ENCODE data around the gene CLINT1.

The CLINT1 gene

GRCh38 chr5:157877821-157878220 lies 18.9 kb upstream of the CLINT1 start:
- Histone ChIP-seq H3K27ac (no peak overlapping the region), H3K4me1 (no peaks in the 10 kb centered on the region), H3K36me3 (ENCODE audit: control insufficient read depth, insufficient read depth, low read length) (no peaks in the 10 kb centered on the region), H3K4me2 (ENCODE audit: low read length) (no peak overlapping the region), H3K9me3 (ENCODE audit: control insufficient read depth, low read length) (no peaks in the 10 kb centered on the region), H2AFZ (no peak overlapping the region), H3K9ac (no peak overlapping the region), H3K4me3 (ENCODE audit: low read depth, low read length) (no peak overlapping the region), H3K79me2 (no peaks in the 10 kb centered on the region), H3K27me3 (ENCODE audit: control insufficient read depth, insufficient read depth, low read length) (no peaks in the 10 kb centered on the region)
- no peak for TF ChIP-seq CTCF (IDR thresholded peaks at IDR 0.05)

- Histone ChIP-seq H3K4me2 (ENCODE audit: low read length) (no peak overlapping the region), H3K9ac (no peak overlapping the region), H3K9me3 (ENCODE audit: control insufficient read depth, low read length) (no peaks in the 10 kb centered on the region), H3K36me3 (ENCODE audit: control insufficient read depth, insufficient read depth, low read length) (no peaks in the 10 kb centered on the region), H3K79me2 (no peaks in the 10 kb centered on the region), H3K27me3 (ENCODE audit: control insufficient read depth, insufficient read depth, low read length) (no peaks in the 10 kb centered on the region), H2AFZ (no peak overlapping the region), H3K4me3 (ENCODE audit: low read depth, low read length) (no peak overlapping the region), H3K4me1 (peaks cover 2% of the 10 kb centered on the region), H3K27ac (no peak overlapping the region)
- no peak for TF ChIP-seq CTCF (IDR thresholded peaks at IDR 0.05)
These were observed 15.9 kb upstream of the CLINT1 start for GRCh38 chr5:157874861-157875260.

GRCh38 chr5:157870837-157871834 lies 12.2 kb upstream of the CLINT1 start:
- no peaks in the 10 kb centered on the region for H3K27me3 ChIP-seq (ENCODE audit: control insufficient read depth, insufficient read depth, low read length)
- H3K4me3 ChIP-seq (ENCODE audit: low read depth, low read length): no peak overlapping the region
- H3K4me2 ChIP-seq (ENCODE audit: low read length): no peak overlapping the region
- H3K4me1 ChIP-seq: peaks cover 2% of the 10 kb centered on the region
- H3K9me3 ChIP-seq (ENCODE audit: control insufficient read depth, low read length): no peaks in the 10 kb centered on the region
- H2AFZ ChIP-seq: peak overlapping the region; percentile 14
- no peak overlapping the region for H3K27ac ChIP-seq
- no peak for TF ChIP-seq CTCF (IDR thresholded peaks at IDR 0.05)
- no peaks in the 10 kb centered on the region for H3K36me3 ChIP-seq (ENCODE audit: control insufficient read depth, insufficient read depth, low read length)
- no peak overlapping the region for H3K9ac ChIP-seq
- H3K79me2 ChIP-seq: no peaks in the 10 kb centered on the region

DNA sequence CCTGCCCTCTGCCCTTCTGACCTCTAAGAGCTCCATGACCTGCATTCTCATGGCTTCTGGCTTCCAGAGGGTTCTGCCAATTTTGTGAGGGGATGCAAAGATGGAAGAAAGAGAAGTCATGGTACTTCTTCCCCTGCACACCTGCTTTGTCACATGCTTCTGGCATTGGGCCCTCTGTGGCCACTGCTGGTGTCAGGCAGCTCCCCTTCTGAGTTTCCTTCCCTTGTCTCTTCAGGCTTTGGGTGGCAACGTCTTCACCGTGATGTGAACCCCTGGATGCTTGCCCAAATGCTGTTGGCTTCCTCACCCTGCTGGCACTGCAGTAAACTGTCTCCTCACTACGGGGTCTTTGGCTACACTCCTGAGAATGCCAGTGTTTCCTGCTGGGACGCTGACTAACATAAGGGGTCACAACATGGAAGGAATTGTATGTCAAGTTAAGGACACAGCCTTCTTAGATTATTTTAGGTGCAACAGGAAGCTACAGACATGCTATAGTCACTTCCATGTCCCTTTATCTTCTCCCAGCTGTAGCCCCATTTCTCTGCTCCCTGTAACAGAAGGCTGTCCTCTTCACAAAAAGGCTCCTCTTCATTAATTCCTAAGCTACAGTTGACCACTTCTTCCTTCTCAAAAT lies 8.9 kb upstream of the CLINT1 start:
- Histone ChIP-seq H3K9me3 (ENCODE audit: control insufficient read depth, low read length) (no peaks in the 10 kb centered on the region), H3K4me2 (ENCODE audit: low read length) (no peak overlapping the region), H3K79me2 (no peaks in the 10 kb centered on the region), H3K27ac (no peak overlapping the region), H2AFZ (no peak overlapping the region), H3K4me1 (peaks cover 2% of the 10 kb centered on the region), H3K9ac (no peak overlapping the region), H3K4me3 (ENCODE audit: low read depth, low read length) (no peak overlapping the region), H3K36me3 (ENCODE audit: control insufficient read depth, insufficient read depth, low read length) (no peaks in the 10 kb centered on the region), H3K27me3 (ENCODE audit: control insufficient read depth, insufficient read depth, low read length) (no peaks in the 10 kb centered on the region)
- no peak for TF ChIP-seq CTCF (IDR thresholded peaks at IDR 0.05)

Data from parathyroid adenoma (tissue), 2 donors.